GM18909 (cell line): ENCODE results near the gene FAM81A.
"Not testable (repeated sequence)": the region's sequence is repeated elsewhere in the genome, so short reads cannot be mapped to it uniquely, and the experiment has no call there.

ENCODE experiments used
- ATAC-seq: cut with Tn5 transposase; IDR thresholded peaks from one replicate; pipeline ENCODE4 v1.9.1; 2021; ENCODE audit warnings: mild to moderate bottlenecking; ENCODE audit not compliant: unreplicated experiment, poor library complexity

FAM81A gene

DNA sequence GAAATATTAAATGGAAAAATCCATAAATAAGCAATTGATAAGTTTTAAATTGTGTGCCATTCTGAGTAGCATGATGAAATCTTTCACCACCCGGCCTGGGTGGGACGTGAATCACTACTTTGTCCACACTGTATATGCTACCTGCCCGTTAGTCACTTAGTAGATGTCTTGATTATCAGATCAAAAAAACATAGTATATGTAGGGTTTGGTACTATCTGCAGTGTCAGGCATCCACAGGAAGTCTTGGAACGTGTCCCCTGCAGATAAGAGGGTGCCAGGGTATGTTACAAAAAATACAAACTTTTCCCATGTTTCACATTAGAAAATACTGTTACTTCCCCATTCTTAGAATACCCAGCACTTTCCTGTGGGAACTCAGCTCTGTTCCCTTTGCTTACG, 35.2 kb downstream of the FAM81A start:
- ATAC-seq, result no peak

DNA sequence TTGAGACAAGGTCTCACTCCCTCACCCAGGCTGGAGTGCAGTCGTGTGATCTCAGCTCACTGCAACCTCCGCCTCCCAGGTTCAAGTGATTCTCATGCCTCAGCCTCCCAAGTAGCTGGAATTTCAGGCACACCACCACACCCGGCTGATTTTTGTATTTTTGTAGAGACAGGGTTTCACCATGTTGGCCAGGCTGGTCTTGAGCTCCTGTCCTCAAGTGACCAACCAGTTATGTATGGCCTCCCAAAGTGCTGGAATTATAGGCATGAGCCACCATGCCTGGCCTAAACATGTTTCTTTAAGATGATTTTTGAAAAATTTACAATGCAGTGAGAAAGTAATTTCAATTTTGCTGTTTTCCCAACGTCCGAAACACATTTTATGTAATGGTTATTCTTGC, 37.2 kb downstream of the FAM81A start:
- ATAC-seq, result not testable (repeated sequence)

DNA sequence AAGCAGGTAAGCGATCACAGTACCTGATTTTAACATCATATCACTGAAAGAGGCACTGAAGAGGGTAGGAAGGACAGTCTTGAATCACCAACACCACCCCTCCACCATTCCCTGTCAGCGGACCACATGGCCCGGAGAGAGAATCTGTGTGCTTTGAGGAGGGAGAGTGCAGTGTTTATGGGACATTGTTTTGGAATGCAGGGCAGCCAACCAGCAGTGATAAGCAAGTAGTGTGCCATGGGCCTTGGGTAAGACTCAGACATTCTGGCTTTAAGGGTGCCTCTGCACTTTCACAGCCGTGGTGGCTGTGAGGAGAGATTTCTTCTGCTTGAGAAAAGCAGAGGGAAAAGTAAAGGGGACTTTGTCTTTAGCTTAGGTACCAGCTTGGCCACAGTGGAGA, 46.4 kb downstream of the FAM81A start:
- no peak for ATAC-seq

DNA sequence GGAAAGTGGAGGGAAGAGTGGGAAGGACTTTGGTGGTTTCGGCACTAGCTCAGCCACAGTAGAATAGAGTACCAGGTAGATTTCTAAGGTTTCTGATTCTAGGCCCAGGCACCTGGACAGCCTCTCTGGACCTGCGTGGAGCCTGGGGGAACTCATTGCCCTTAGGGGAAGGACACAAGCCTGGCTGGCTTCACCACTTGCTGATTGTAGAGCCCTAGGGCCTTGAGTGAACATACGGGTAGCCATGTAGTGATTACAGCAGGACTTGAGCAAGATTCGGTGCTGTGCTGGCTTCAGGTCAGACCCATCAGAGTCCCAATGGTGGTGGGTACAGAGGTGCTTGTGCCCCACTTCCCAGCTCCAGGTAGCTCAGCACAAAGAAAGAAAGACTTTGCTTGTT, 47.0 kb downstream of the FAM81A start:
- no peak for ATAC-seq

DNA sequence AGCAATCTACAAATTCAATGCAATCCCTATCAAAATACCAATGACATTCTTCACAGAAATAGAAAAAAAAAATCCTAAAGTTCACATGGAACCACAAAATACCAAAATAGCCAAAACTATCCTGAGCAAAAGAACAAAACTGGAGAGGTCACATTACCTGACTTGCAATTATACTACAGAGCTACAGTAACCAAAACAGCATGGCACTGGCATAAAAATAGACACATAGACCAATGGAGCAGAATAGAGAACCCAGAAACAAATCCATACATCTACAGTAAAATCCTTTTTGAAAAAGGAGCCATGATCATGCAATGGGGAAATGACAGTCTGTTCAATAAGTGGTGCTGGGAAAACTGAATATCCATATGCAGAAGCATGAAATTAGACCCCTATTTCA, 51.5 kb downstream of the FAM81A start:
- not testable (repeated sequence) for ATAC-seq

DNA sequence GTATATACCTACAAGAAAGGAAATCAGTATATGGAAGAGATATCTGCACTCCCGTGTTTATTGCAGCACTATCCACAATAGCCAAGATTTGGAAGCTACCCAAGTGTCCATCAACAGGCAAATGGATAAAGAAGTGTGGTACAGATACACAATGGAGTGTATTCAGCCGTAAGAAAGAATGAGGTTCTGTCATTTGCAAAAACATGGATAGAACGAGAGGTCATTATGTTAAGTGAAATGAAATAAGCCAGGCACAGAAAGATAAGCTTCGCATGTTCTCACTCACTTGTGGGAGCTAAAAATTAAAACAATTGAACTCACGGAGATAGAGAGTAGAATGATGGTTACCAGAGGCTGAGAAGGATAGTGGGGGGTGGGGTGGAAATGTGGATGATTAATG, 53.1 kb downstream of the FAM81A start:
- ATAC-seq, result no peak

DNA sequence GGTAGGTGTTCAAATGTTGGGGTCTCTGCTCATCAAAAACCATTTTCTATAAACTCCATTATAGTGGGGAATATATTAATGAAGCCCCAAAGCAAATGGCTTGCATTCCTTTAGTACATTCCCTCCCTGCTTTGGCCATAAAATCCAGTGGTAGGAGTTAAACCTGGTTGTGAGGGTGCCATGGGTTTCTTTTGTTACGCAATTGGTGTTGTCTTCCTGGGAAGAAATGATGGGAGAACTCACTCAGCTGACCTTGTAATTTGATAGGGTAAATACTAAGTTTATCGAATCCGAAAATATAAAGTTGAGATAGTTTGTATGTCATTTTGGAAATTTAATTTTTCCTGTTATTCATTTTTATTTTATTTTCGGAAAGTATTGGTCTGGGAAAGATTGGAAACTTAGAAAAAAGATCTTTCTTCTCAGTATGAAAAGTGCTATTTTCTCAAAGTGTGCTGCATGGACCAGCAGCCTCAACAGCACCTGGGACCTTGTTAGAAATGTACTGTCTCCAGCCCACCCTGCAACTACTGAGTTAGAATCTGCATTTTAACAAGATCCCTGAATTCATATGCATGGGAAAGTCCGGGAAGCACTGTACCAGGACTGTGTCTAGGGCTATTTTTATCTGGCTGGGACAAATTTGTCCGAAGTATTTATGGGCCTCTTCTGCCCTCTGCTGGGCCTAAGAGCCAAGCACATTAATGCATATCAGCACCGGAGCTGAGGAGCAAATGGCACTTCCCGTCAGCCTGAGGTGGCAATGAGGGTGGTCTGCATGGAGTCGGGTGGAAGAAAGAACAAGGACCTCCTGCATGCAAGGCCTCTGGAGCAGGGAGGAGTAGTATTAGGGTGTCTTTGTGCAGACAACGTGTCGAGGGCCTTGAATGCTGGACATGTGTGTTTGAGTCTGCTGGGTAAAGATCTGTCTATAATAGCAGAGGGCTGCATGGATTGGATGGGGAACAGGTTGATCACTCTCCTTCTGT, 54.7 kb downstream of the FAM81A start:
- ATAC-seq, result peak; percentile 63

DNA sequence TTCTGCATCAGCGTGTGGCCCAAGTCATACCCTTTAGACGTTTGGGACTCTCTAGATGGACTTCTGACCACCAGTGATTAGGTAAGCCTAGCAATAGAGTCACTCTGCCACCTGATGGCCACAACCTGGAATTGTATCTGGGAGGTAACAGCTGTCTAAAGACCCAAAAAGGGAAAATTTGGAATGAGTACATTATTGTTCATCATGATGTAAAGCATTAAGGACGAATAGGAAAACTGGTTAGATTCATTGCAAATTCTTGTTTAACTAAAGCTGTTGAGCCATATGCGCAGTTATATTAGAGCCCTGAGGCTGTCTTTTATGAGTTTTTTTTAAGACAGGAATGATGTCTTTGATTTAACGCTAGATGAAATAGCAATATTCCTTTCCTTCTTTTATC, 63.6 kb downstream of the FAM81A start:
- no peak for ATAC-seq

DNA sequence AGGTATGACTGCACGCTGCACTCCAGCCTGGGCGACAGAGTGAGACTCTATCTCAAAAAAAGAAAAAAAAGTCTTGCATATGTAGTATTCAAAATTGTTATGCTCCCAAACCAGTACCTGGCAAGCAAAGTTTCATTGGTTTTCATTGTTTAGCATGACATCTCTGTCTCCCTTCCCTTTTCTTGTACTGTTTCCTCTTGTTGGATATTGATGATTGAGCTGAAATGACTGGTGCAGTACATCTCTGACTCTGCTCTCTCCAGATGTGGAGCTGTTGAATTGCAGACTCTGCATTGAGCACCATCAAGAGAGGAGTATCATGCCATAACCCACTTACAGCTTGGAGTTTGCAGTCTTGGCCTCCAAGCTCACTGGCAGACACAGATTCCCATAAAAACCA, 77.2 kb downstream of the FAM81A start:
- ATAC-seq, result no peak

DNA sequence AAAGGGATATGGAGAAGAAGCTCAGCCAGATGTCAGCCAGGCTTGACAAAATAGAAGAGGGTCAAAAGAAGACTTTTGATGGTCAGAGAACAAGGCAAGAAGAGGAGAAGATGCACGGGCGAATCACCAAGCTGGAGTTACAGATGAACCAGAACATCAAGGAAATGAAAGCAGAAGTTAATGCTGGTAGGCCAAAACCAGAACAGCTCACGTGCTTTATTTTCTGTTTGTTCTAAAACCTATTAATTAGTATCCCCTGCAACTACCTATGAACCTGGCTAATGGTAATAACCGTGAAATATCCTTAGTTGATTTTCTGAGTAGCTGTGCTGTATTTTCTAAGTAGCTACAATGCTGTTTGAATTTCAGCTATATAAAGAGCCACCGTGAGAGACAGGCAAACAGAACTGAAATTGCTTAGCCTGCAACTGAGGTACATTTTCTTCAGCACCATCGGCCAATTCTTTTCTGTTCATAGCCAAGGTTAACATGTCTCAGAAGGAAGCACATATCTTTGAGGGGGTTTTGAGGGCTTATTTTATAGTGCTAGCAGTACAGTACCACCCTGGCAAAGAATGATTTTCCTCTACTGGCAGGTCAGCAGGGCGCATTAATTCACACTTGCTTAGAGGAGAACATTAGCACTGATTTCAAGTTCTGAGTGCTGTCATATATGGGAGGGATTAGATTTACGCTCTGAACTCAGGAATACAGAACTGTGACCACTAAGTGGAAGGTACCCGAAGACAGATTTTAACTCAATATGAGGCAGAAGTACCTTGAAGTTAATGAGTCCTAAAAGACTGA, 78.9 kb downstream of the FAM81A start:
- no peak for ATAC-seq

DNA sequence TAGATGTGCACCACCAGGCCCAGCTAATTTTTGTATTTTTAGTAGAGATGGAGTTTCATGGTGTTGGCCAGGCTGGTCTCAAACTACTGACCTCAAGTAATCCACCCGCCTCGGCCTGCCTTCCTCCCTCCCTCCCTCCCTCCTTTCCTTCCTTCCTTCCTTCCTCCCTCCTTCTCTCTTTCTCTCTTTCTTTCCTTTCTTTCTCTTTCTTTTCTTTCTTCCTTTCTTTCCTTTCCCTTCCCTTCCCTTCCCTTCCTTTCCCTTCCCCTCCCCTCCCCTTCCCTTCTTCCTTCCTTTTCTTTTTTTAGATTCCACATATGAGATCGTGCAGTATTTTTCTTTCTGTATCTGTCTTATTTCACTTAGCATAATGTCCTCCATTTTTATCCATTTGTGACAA, 81.3 kb downstream of the FAM81A start:
- ATAC-seq, result no peak

DNA sequence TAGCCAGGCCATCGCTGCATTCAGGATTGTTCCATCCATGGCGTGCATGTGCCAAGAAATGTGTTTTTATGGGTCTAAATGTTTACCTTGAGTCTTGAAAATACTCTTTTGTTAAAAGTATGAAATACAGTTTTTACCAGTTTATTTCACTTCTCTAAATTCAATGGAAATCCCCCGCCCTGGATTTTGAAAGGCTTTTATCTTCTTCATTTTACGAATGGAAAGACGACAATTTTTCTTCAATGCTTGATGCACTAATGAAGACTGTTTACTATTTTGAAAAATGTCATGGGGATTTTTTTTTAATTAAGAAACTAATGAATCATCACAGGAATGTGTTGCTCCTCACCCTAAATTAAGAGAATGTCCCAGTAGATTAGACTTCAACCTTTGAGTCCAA, 83.5 kb downstream of the FAM81A start:
- no peak for ATAC-seq

DNA sequence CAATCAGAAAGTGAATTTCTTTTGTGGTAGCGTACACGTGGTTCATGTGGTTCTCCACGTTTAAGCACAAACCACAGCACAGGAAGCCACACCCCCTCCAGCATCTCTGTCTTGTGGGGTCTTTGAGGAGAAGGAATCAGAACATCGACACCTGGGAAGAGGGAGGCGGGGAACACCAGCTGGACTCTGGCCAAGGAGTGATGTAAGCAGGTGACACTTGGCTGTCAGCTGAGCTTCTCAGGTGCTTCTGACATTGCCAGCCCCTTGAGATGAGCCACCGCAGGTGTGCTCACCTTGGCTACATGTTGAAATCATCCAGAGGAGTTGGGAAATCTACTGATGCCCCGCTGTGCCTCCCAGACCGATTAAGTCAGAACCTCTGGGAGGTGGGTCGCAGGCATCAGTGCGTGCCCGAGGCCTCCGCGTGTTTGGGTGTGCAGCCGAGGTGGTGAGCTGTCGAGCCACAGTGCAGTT, 85.0 kb downstream of the FAM81A start:
- no peak for ATAC-seq

DNA sequence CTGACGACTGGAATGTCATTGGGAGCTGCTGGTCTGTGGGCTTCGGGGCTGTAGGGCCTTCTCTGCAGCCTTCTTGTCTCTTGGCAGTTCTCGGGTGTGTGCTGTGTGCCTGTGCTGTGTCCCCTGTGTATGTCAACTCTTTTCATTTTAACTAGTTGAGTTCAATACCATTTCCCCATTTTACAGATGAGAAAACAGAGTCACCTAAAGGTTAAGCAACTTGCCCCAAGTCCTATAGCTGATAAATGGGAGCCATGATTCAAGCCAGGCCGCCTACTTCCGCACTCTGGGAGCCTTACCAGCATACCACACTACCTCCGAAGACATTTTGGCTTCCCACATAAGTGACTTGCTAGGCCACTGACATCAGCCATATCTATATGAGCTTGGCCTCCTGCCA, 85.7 kb downstream of the FAM81A start:
- no peak for ATAC-seq

DNA sequence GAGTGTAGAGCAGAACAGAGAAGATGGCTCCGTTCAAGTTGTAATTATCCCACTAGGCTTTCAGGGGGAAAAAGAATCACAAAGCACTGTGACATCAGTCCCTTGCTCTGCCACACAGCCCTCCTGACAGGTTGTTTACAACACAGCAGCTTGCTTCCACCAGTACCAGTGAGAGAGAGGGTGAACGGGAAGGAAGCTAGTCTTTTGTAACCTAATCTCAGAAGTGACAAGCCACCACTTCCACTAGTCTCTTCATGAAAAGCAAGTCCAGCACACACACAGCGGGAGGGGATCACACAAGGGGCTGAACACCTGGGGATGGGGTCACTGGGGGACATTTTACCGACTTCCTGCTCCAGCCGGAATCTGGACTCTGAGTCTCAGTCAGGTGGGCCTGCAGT, 86.3 kb downstream of the FAM81A start:
- no peak for ATAC-seq

DNA sequence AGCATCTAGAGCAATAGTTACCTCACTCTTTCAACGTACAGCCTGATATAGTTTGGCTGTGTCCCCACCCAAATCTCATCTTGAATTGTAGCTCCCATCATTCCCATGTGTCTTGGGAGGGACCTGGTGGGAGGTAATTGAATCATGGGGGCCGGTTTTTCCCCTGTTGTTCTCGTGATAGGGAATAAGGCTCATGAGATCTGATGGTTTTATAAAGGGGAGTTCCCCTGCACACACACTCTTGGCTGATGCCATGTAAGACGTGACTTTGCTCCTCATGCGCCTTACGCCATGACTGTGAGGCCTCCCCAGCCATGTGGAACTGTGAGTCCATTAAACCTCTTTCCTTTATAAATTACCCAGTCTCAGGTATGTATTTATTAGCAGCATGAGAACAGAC, 88.5 kb downstream of the FAM81A start:
- ATAC-seq, result not testable (repeated sequence)

DNA sequence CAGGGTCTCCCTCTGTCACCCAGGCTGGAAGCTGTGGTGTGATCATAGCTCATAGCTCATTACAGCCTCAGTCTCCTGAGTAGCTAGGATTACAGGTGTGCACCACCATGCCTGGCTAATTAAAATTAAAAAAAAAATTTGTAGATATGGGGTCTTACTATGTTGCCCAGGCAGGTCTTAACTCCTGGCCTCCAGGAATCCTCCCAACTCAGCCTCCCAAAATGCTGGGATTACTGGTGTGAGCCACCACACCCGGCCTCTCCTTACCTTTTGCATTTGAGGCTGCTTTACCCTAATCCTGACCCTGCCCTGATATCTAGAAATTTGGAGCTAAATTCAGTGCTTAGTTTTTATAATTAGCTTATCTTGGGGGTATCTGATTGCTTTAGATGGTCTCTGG, 90.4 kb downstream of the FAM81A start:
- no peak for ATAC-seq

DNA sequence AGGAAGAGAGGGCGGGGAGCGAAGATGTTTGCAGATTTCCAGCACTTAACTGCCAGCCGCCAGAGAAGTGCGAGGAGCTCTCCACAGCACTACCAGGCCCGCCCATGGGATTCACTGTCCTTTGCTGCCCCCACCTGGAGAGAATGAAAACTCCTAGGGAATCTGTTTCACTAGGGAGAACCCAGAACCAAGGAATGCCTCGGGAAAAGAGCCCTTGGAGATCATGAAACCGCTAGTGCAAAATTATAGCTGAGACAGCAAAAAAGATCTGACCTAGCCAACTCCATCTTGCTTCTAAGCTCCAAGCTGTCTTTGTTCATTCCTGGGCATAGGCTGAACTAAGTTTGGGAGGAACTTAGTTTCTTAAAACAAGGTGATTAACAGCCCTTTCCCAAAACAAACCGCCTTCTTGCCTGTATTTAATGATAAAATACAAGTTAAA, 91.0 kb downstream of the FAM81A start:
- ATAC-seq, result no peak

DNA sequence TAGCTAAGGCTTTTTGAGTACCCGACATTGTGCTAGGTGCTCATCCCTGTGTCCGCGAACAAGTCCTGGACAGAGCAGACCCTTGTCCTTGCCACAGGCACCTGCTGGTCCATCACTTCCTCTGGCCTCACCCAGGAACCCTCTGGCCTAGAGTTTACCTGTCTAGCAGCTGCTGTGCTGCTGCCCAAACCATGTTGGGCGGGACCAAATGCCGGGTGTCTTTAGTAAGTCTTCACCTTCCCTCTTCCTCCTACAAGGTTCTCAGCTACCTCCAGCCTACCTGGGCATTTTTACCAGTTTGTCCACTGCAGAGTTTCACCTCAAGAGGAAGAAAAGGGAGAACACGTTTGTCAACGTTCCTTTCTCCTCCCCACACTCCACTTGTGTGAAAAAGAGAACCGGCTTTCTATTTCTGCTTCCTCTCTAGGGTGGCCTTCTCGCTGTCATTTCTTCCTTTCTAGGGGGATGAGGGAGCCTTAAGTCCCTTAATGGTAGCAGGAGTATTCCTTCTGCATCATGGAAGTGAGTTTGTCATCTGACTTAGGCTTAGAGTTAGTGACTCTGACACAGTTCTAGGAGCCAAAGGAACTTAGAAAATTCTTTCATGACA, 93.2 kb downstream of the FAM81A start:
- no peak for ATAC-seq

DNA sequence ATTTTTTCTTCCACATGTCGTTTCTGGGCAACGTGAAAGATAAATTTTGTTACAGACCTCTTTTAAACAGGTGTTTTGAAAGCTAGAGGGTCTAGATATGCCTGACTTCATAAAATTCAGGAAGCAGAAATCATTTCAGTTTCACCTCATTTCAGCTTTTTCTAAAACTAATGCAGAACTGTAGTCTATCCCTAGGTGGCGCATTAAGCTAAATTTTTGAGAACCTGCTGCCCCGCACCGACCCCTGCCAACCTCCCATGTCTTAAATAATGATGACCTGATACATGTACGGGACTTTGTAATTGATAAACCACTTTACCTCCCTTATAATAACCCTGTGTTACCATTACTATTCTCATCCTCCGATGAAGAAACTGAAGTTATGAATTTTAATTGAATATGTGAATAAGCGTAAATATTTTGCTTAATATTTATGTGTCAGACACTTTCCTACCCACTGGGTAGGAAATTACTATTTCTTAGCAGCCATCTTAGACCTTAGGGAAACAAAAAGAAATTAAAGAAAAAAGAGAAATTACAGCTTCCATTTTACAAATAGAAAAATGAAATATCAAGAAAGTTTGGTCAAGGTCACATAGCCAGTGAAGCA, 94.9 kb downstream of the FAM81A start:
- ATAC-seq, result peak; percentile 47
